Keratinocyte (primary cell): ENCODE results near the gene PACSIN2. TPM values are rescaled to one million over a fixed set of nuclear protein-coding genes. Genes with fewer than 3 reads are reported as not detected.

Experiments used
- DNase-seq: peaks from one replicate; pipeline ENCODE4 v3.0.0-alpha.2; 2011; ENCODE audit warnings: low read depth, missing footprints, low spot score
- FAIRE-seq: peaks from 2 replicates; lab custom pipeline; 2011; peaks lifted over from hg19 to GRCh38; lab: Jason Lieb, UNC
- H2AFZ ChIP-seq: 2 replicates; pipeline ENCODE4 v1.6.0; 2012; ENCODE audit warnings: low read length, control low read depth, inconsistent platforms; ENCODE audit not compliant: control insufficient read depth
- H3K27ac ChIP-seq: 2 replicates; pipeline ENCODE4 v1.5.1; 2011; ENCODE audit warnings: low read length; ENCODE audit not compliant: control insufficient read depth, insufficient read depth
- H3K27me3 ChIP-seq: 3 replicates; pipeline ENCODE4 v1.6.0; 2011; ENCODE audit warnings: low read length; ENCODE audit not compliant: control insufficient read depth, insufficient read depth; ENCODE audit errors: extremely low read depth
- H3K36me3 ChIP-seq, 2 experiments: 2 replicates in 1 of 2; 3 replicates in 1 of 2; pipeline ENCODE4 v1.5.1; 2011; ENCODE audit warnings: low read length in 2 of 2, mild to moderate bottlenecking in 1 of 2; ENCODE audit not compliant: control insufficient read depth in 2 of 2, insufficient read depth in 2 of 2; ENCODE audit errors: extremely low read depth in 1 of 2
- H3K4me1 ChIP-seq: 3 replicates; pipeline ENCODE4 v1.5.1; 2011; ENCODE audit warnings: low read length; ENCODE audit not compliant: control insufficient read depth, insufficient read depth; ENCODE audit errors: extremely low read depth
- H3K4me2 ChIP-seq: 3 replicates; pipeline ENCODE4 v1.6.0; 2011; ENCODE audit warnings: low read depth, low read length; ENCODE audit not compliant: control insufficient read depth, insufficient read depth; ENCODE audit errors: extremely low read depth
- H3K4me3 ChIP-seq, 3 experiments: fragments of 200-600 bp in 1 of 3; sonication (generic) in 1 of 3; 2 replicates in 2 of 3; 3 replicates in 1 of 3; pipeline ENCODE4 v1.5.1; 2011 to 2016; ENCODE audit warnings: low read length in 3 of 3, mild to moderate bottlenecking in 3 of 3, control low read depth in 2 of 3, inconsistent platforms in 1 of 3, low read depth in 1 of 3, mixed read lengths in 1 of 3, mixed run types in 1 of 3, moderate library complexity in 1 of 3; ENCODE audit not compliant: control insufficient read depth in 2 of 3, insufficient read depth in 2 of 3; ENCODE audit errors: extremely low read depth in 1 of 3
- H3K79me2 ChIP-seq: 2 replicates; pipeline ENCODE4 v1.6.0; 2012; ENCODE audit warnings: low read length; ENCODE audit not compliant: control insufficient read depth, insufficient read depth
- H3K9ac ChIP-seq: 3 replicates; pipeline ENCODE4 v1.6.0; 2011; ENCODE audit warnings: low read length; ENCODE audit not compliant: control insufficient read depth, insufficient read depth; ENCODE audit errors: extremely low read depth
- H3K9me1 ChIP-seq: 3 replicates; pipeline ENCODE4 v1.6.0; 2011; ENCODE audit warnings: low read length; ENCODE audit not compliant: control insufficient read depth, insufficient read depth; ENCODE audit errors: extremely low read depth
- H3K9me3 ChIP-seq: 2 replicates; pipeline ENCODE4 v1.5.1; 2012; ENCODE audit warnings: low read depth, low read length; ENCODE audit not compliant: control insufficient read depth
- H4K20me1 ChIP-seq: 3 replicates; pipeline ENCODE4 v1.6.0; 2011; ENCODE audit warnings: low read length; ENCODE audit not compliant: control insufficient read depth, insufficient read depth; ENCODE audit errors: extremely low read depth
- EZH2 ChIP-seq: IDR thresholded peaks from one replicate; pipeline ENCODE4 v1.6.1; 2012; ENCODE audit warnings: inconsistent platforms, mild to moderate bottlenecking, low read length, moderate library complexity
- dilution Hi-C: fragments of 300-500 bp; cut with MboI; formaldehyde crosslinking; loops from one replicate; pipeline ENCODE4 v1.7.0; 2020; ENCODE audit warnings: low sequenced_read_pairs; ENCODE audit not compliant: extremely low pct_ligation_motif_present
- polyA plus RNA-seq, 5 experiments: library from polyadenylated mRNA; depleted of rRNA in 3 of 5; stranded (reverse) in 3 of 5; stranded (forward) in 1 of 5; unstranded in 1 of 5; fragments of >200 nt; gene quantifications; 1 replicate in 1 of 5; 2 replicates in 3 of 5; 3 replicates in 1 of 5; pipeline versions ENCODE4 v1.2.1 to v1.2.3, GENCODE V29; 2011 to 2012; ENCODE audit warnings: missing spikeins in 2 of 5, low read depth in 1 of 5, low replicate concordance in 1 of 5
- TF ChIP-seq, protein P1 (sequence below), 3 experiments: IDR thresholded peaks in 1 of 3; conservative IDR thresholded peaks in 1 of 3; optimal IDR thresholded peaks in 1 of 3; 2 replicates in 2 of 3; 3 replicates in 1 of 3; pipeline versions ENCODE3 to v1.5.1; 2011; ENCODE audit warnings: low read length in 3 of 3, mild to moderate bottlenecking in 3 of 3, moderate library complexity in 2 of 3, control low read depth in 1 of 3, inconsistent platforms in 1 of 3; ENCODE audit not compliant: insufficient read depth in 2 of 3; ENCODE audit errors: extremely low read depth in 1 of 3

The PACSIN2 gene
- polyA plus RNA-seq, 1 donor (not counting 4 experiments of a cell fraction or from before 2014, with no cell fraction given) = 55.5 TPM

DNA sequence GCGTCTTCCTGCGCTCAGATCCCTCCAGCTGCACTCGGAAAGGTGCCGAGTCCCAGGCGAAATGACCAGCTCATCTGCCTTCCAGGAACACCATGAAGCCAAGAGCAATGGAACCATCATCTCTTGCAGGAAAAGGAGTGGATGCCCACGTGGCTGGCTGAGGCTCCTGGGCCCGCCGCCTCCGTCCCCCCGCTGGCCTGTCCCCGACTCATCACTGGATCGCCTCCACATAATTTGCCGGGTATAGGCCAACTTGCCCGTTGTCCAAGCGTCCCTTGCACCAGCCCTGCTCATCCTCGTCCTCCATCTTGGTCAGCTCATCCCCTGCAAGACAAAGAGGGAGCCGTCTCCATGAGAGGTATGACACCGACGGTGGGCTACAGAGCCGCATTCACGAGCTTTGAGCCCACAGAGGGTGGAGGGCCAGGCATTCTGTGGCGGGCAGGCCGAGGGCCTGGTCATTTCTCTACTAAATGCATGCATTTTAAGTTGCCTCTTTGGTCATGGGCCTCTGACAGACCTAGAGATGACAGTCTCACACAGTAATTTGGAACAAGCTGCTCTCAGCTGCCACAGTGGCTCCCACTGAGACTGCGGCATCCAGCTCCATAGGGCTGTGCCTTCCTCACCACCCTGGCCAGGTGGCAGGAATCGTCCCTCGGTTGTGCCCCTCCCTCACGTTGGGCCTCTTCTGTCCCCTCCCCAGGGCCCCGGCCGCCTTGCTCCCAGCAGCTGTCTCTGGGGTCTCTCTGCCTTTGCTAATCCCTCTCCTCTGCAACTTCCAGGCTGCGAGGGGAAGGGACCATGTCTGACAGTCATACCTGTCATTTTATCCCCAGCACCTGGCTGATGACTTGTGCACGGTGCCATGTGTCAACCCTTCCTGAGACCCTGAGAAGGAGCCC is 143.6 kb downstream of the PACSIN2 start:
- Histone ChIP-seq H3K4me2 (no peak overlapping the region), H3K9me3 (no peaks in the 10 kb centered on the region), H3K27me3 (no peaks in the 10 kb centered on the region), H3K27ac (no peak overlapping the region), H3K79me2 (no peaks in the 10 kb centered on the region), H3K9ac (no peak overlapping the region), H2AFZ (no peak overlapping the region), H3K4me1 (peaks cover 16% of the 10 kb centered on the region), H3K9me1 (no peaks in the 10 kb centered on the region), H4K20me1 (no peaks in the 10 kb centered on the region), H3K4me3 (no peak overlapping the region), H3K36me3 (peaks cover 20 to 29% of the 10 kb centered on the region in 2 experiments)
- FAIRE-seq (no peak), DNase-seq (no peak)
- dilution Hi-C loops = no loop called here
- TF ChIP-seq EZH2 = no peak
- TF ChIP-seq, protein P1, sequence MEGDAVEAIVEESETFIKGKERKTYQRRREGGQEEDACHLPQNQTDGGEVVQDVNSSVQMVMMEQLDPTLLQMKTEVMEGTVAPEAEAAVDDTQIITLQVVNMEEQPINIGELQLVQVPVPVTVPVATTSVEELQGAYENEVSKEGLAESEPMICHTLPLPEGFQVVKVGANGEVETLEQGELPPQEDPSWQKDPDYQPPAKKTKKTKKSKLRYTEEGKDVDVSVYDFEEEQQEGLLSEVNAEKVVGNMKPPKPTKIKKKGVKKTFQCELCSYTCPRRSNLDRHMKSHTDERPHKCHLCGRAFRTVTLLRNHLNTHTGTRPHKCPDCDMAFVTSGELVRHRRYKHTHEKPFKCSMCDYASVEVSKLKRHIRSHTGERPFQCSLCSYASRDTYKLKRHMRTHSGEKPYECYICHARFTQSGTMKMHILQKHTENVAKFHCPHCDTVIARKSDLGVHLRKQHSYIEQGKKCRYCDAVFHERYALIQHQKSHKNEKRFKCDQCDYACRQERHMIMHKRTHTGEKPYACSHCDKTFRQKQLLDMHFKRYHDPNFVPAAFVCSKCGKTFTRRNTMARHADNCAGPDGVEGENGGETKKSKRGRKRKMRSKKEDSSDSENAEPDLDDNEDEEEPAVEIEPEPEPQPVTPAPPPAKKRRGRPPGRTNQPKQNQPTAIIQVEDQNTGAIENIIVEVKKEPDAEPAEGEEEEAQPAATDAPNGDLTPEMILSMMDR (optimal IDR thresholded peaks at IDR 0.05 in 1 of 3, IDR thresholded peaks at IDR 0.05 in 1 of 3, conservative IDR thresholded peaks at IDR 0.05 in 1 of 3; ENCODE audit: extremely low read depth in 1 of 3, insufficient read depth in 2 of 3, low read length in 3 of 3) = no peak

DNA sequence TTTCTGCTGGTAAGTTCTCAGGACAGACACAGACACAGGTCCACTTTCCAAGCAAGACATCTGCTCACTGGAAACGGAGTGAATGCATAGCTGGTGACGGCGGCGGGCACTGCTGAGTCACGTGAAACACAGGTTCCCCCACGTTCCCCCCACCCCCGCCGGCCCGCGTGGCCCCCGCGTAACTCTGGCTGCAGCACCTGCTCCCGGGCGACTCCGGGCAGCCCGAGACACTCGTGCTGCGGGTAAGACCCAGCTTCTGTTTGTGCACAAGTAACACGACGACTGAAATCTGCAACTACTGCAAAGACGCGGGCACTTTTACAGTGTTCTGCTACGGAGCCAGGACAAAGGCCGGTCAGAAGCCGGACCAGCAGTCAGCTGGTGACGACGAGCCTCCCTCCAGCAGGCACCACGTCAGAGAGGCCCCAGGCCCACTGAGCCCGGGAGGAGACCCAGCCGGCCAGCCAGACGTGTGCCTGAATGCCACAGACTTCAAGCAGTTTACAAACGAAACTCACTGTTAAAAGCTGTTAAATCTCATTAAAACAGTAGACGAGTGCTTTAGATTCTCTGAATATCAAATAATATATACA is 145.0 kb downstream of the PACSIN2 start:
- Histone ChIP-seq H3K27me3 (no peaks in the 10 kb centered on the region), H3K36me3 (peaks cover 12 to 23% of the 10 kb centered on the region in 2 experiments), H2AFZ (no peak overlapping the region), H3K4me1 (peaks cover 20% of the 10 kb centered on the region), H3K9me1 (no peaks in the 10 kb centered on the region), H3K79me2 (no peaks in the 10 kb centered on the region), H3K27ac (no peak overlapping the region), H4K20me1 (no peaks in the 10 kb centered on the region), H3K4me2 (no peak overlapping the region), H3K9me3 (no peaks in the 10 kb centered on the region), H3K4me3 (no peak overlapping the region), H3K9ac (no peak overlapping the region)
- FAIRE-seq = no peak
- no peak for TF ChIP-seq EZH2
- TF ChIP-seq, protein P1 (optimal IDR thresholded peaks at IDR 0.05 in 1 of 3, IDR thresholded peaks at IDR 0.05 in 1 of 3, conservative IDR thresholded peaks at IDR 0.05 in 1 of 3; ENCODE audit: extremely low read depth in 1 of 3, insufficient read depth in 2 of 3, low read length in 3 of 3) = no peak
- dilution Hi-C loops = no loop called here
- DNase-seq = no peak
